HFFc6 (cell line): Measurements from ENCODE around the gene ADAMTS17. TPM values are rescaled to one million over a fixed set of nuclear protein-coding genes. Genes with fewer than 3 reads are reported as not detected.

Source experiments
- DNase-seq: peaks from one replicate; pipeline ENCODE4 v3.0.0-alpha.2; 2018
- H3K27ac Mint-ChIP-seq: 2 replicates; pipeline ENCODE4 v1.8.0; 2020; ENCODE audit warnings: mild to moderate bottlenecking, mixed read lengths
- H3K27me3 Mint-ChIP-seq: 2 replicates; pipeline ENCODE4 v1.8.0; 2021; ENCODE audit warnings: mild to moderate bottlenecking, moderate library complexity, mixed read lengths; ENCODE audit not compliant: insufficient read depth
- H3K36me3 Mint-ChIP-seq: 2 replicates; pipeline ENCODE4 v1.8.0; 2021; ENCODE audit warnings: low read depth, mixed read lengths
- H3K4me1 Mint-ChIP-seq: 2 replicates; pipeline ENCODE4 v1.8.0; 2020; ENCODE audit warnings: low read depth, mixed read lengths
- H3K4me3 Mint-ChIP-seq: 2 replicates; pipeline ENCODE4 v1.8.0; 2020; ENCODE audit warnings: mild to moderate bottlenecking, moderate library complexity, mixed read lengths
- H3K9me3 Mint-ChIP-seq: 2 replicates; pipeline ENCODE4 v1.8.0; 2020; ENCODE audit warnings: mild to moderate bottlenecking, mixed read lengths
- total RNA-seq, 6 experiments: library from RNA; stranded (reverse); fragmentation: NEBNext Ultra II Directional; extraction: Animal tissue kit (Norgen Biotek cat#: 25700); gene quantifications; 2 replicates in 1 of 6; 3 replicates in 5 of 6; pipeline ENCODE4 v1.2.3, GENCODE V29; 2021
- TF ChIP-seq, protein P1 (sequence below): fragments of 200-600 bp; sonication (generic); IDR thresholded peaks from 2 replicates; pipeline ENCODE4 v1.5.0; 2021; ENCODE audit warnings: antibody characterized with exemption, mild to moderate bottlenecking

Gene ADAMTS17
- total RNA-seq, 6 experiments from 2014 or later: not detected

DNA sequence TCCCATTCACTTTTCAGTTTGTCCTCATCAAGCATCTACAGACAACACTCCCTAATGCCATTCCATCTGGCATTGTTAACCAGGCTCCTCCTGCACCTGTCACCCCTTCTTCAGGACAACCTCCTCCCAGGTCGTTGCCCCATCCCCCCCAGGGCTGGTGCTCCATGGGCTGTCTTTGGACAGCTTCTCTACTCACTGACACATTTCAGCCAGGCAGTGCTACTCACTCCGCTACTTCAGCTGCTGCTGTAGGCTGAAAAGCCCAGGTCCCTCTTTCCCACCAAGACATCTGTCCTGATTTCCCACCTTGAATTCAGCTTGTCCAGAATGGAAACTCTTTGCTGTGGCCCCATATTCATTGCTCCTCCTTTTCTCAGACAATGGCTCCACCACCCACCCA is 61.9 kb downstream of the ADAMTS17 start:
- H3K36me3 Mint-ChIP-seq: peaks cover 10% of the 10 kb centered on the region; the same call in 1 of the 2 replicates
- TF ChIP-seq, protein P1, sequence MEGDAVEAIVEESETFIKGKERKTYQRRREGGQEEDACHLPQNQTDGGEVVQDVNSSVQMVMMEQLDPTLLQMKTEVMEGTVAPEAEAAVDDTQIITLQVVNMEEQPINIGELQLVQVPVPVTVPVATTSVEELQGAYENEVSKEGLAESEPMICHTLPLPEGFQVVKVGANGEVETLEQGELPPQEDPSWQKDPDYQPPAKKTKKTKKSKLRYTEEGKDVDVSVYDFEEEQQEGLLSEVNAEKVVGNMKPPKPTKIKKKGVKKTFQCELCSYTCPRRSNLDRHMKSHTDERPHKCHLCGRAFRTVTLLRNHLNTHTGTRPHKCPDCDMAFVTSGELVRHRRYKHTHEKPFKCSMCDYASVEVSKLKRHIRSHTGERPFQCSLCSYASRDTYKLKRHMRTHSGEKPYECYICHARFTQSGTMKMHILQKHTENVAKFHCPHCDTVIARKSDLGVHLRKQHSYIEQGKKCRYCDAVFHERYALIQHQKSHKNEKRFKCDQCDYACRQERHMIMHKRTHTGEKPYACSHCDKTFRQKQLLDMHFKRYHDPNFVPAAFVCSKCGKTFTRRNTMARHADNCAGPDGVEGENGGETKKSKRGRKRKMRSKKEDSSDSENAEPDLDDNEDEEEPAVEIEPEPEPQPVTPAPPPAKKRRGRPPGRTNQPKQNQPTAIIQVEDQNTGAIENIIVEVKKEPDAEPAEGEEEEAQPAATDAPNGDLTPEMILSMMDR: no peak
- H3K27me3 Mint-ChIP-seq: no peaks in the 10 kb centered on the region
- H3K4me3 Mint-ChIP-seq: no peak overlapping the region
- DNase-seq: no peak
- no peak overlapping the region for H3K27ac Mint-ChIP-seq
- H3K4me1 Mint-ChIP-seq: no peaks in the 10 kb centered on the region
- peaks cover 78% of the 10 kb centered on the region for H3K9me3 Mint-ChIP-seq

GRCh38 chr15:100279446-100279845 is 62.3 kb downstream of the ADAMTS17 start:
- H3K4me1 Mint-ChIP-seq: no peaks in the 10 kb centered on the region
- H3K9me3 Mint-ChIP-seq: peaks cover 78% of the 10 kb centered on the region
- H3K4me3 Mint-ChIP-seq: no peak overlapping the region
- H3K27me3 Mint-ChIP-seq: no peaks in the 10 kb centered on the region
- H3K36me3 Mint-ChIP-seq: peaks cover 11% of the 10 kb centered on the region; the same call in 1 of the 2 replicates
- TF ChIP-seq, protein P1: no peak
- H3K27ac Mint-ChIP-seq: no peak overlapping the region
- DNase-seq: no peak

DNA sequence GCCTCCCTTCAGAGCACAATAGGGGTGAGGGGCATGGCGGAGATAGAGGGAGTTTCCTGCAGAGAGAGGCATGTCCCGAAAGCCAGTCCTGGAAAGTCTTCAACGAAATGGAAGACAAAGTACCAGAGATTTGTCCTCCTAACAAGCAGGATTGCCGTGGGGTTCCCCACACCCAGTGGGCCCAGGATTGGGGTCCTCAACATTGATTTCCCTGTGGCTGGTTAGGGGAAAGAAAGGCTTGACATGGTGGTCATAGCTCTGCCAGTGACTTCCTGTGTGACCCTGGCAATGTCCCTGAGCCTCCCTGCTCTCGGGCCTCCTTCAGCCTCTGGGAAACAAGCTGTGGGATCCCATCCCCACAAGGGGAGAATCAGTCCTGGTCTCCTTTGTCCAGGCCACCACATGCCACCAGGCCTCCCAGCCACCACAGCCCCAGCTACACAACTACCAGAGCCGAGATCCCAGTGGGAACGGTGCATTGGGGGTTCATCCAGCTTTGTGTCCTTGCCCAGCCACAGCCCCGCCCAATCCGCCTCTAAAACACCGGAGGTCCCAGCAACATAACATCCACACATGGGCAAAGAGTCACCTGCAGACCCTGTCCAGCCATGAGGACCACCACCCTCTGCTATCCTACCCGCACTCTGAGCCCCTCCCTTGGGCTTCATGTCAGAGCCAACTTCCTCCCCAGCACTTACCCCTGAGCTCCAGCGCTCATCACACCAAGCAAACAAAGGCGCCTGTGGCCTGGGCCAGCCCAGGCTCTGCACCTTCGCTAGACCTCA is 63.0 kb downstream of the ADAMTS17 start:
- H3K27me3 Mint-ChIP-seq: no peaks in the 10 kb centered on the region
- no peak overlapping the region for H3K4me3 Mint-ChIP-seq
- DNase-seq: no peak
- H3K36me3 Mint-ChIP-seq: peaks cover 11% of the 10 kb centered on the region; the same call in 1 of the 2 replicates
- peaks cover 78% of the 10 kb centered on the region for H3K9me3 Mint-ChIP-seq
- H3K27ac Mint-ChIP-seq: no peak overlapping the region
- TF ChIP-seq, protein P1: no peak
- H3K4me1 Mint-ChIP-seq: no peaks in the 10 kb centered on the region

DNA sequence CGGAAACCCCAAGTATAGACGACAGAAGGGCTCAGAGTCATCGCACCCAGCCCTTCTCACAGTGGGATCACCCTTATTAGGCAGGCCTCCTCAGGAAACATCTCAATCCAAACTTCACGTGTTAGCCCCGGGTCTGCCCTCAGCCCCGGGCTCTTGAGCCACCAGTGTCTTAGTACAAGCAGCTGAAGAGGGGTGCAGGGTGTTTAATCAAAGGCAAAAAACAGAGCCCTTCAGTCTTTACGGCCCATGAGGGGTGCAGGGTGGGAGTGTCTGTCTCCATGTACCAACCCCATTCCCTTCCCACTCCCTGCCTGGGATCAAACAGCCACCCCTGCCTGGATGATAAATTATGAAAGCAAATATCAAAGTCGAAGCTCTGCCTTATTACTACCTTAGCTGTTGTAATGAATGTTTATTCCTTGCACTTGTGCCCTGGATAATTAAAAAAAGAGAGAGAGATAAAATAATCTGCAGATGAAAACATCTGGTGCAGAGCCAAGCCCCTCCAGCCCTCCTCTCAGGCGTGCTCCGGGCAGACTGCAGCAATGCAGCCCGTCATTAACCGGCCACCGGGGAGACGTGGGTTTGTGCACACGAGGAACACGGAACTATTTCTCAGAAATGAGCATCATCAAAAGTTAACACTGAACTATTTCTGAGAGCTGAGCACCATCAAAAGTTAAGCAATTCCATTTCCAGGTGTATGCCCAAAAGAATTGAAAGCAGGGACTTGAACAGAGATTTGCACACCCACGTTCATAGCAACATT is 64.5 kb downstream of the ADAMTS17 start:
- TF ChIP-seq, protein P1: no peak
- Mint-ChIP-seq H3K4me1 (no peaks in the 10 kb centered on the region), H3K27me3 (no peaks in the 10 kb centered on the region), H3K4me3 (no peak overlapping the region), H3K36me3 (peaks cover 11% of the 10 kb centered on the region; the same call in 1 of the 2 replicates), H3K9me3 (peaks cover 81% of the 10 kb centered on the region), H3K27ac (no peak overlapping the region)
- DNase-seq: no peak

DNA sequence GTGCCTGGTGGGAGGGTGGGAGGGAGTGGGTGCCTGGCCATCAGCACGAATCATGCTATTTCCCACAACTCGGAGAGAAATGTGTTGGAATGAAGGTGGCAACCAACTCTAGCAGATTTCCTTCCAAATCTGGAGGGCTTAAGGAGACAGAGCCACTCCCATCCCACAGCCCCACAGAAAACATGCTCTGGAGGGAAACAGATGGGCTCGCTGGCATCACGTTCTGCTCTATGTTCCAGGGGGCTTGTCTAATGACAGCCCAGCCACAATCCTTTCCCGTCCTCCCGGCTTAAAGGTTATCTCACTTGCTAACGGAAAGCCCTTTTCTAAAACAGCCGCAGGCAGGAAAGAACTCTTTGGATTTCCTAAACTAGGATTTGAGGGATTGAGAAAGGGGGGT is 65.3 kb downstream of the ADAMTS17 start:
- no peak for DNase-seq
- Mint-ChIP-seq H3K9me3 (peaks cover 86% of the 10 kb centered on the region), H3K4me3 (no peak overlapping the region), H3K36me3 (peaks cover 11% of the 10 kb centered on the region; the same call in 1 of the 2 replicates), H3K27ac (no peak overlapping the region), H3K27me3 (no peaks in the 10 kb centered on the region), H3K4me1 (no peaks in the 10 kb centered on the region)
- TF ChIP-seq, protein P1: no peak
